HEK293T (cell line): ENCODE results near the gene PPP2R5D.

Experiments used
- BHLHE40 ChIP-seq: fragments of 450-650 bp; IDR thresholded peaks from 2 replicates; pipeline ENCODE4 v1.6.1; 2016; ENCODE audit warnings: mild to moderate bottlenecking, moderate library complexity, borderline replicate concordance
- FOXA1 ChIP-seq: fragments of 450-650 bp; IDR thresholded peaks from 2 replicates; pipeline ENCODE4 v1.6.1; 2016; ENCODE audit warnings: mild to moderate bottlenecking
- FOXK2 ChIP-seq: fragments of 450-650 bp; IDR thresholded peaks from 2 replicates; pipeline ENCODE4 v1.6.1; 2016; ENCODE audit warnings: mild to moderate bottlenecking
- FOXM1 ChIP-seq: fragments of 450-650 bp; IDR thresholded peaks from 2 replicates; pipeline ENCODE4 v1.6.1; 2017; ENCODE audit warnings: mild to moderate bottlenecking, borderline replicate concordance
- L3MBTL2 ChIP-seq: fragments of 450-650 bp; conservative IDR thresholded peaks from 2 replicates; pipeline ENCODE4 v1.6.1; 2016; ENCODE audit warnings: mild to moderate bottlenecking
- LEF1 ChIP-seq: fragments of 450-650 bp; IDR thresholded peaks from 2 replicates; pipeline ENCODE4 v1.6.1; 2017; ENCODE audit warnings: mild to moderate bottlenecking, borderline replicate concordance
- NFRKB ChIP-seq: fragments of 450-650 bp; IDR thresholded peaks from 2 replicates; pipeline ENCODE4 v1.6.1; 2016; ENCODE audit warnings: mild to moderate bottlenecking, moderate library complexity
- SP1 ChIP-seq: fragments of 450-650 bp; IDR thresholded peaks from 2 replicates; pipeline ENCODE4 v1.6.1; 2017
- SUZ12 ChIP-seq: fragments of 450-650 bp; IDR thresholded peaks from 2 replicates; pipeline ENCODE4 v1.6.1; 2016; ENCODE audit warnings: mild to moderate bottlenecking
- ZNF384 ChIP-seq: fragments of 450-650 bp; IDR thresholded peaks from 2 replicates; pipeline ENCODE4 v1.6.1; 2016

DNA sequence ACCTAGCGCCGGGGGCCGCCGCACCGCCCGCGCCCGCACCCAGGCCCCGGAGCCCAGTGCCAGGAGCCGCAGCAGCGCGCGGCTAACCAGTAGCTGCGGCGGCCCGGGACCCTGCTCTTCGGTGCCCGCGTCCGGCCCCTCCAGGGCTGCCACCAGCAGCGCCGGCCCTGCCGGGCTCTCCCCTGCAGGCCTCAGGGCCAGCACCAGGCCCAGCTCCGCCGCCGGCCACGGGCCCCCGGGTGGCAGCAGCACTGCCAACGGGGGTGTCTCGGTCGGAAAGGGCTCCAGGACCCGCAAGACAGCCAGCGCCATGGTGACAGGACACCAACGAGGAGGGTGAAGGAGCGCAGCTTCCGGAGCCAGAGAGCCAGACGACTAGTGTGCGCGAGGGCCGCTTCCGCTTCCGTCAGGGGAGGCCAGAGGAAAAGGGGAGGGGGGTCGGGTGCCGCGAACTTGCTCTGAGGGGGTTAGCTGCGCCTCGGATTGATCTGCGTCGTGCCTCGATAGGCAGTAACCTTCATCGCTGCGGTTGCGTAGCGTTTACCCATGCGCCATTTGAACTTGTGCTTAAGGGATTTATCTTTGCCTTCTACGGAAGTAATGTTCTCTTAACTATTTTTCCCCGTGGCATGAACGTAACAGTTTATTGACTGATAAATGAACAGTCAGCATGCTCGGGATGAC lies 5.4 kb upstream of the PPP2R5D start, which contains the start of gene PEX6:
- TF ChIP-seq NFRKB (no peak), FOXM1 (no peak), FOXA1 (no peak), ZNF384 (no peak), FOXK2 (no peak), SUZ12 (no peak), BHLHE40 (no peak), L3MBTL2 (peak; percentile 36; the same call in 1 of the 2 replicates), LEF1 (peak; percentile 66; the same call in 1 of the 2 replicates), SP1 (no peak)
